Small intestine (tissue), 16 donors: Measurements from ENCODE around the gene BEX3. TPM values are rescaled to one million over a fixed set of nuclear protein-coding genes. Genes with fewer than 3 reads are reported as not detected.
A peak's percentile ranks its signal among the peaks of the same experiment; 100 is the strongest.

Experiments used
- DNase-seq, 2 donors: peaks; one replicate each; pipeline versions ENCODE4 v3.0.0 to v3.0.0-alpha.2; 2013
- FAIRE-seq: peaks from 2 replicates; lab custom pipeline; 2012; peaks lifted over from hg19 to GRCh38; lab: Jason Lieb, UNC
- H3K27ac ChIP-seq, 3 donors: one replicate each; pipeline ENCODE4 v1.5.1; 2013; ENCODE audit warnings: low read length in 2 of 3, mild to moderate bottlenecking in 2 of 3, control low read depth in 1 of 3, inconsistent platforms in 1 of 3, low read depth in 1 of 3, moderate library complexity in 1 of 3
- H3K27me3 ChIP-seq, 3 donors: one replicate each; pipeline ENCODE4 v1.6.1; 2013; ENCODE audit warnings: low read length in 3 of 3, inconsistent platforms in 1 of 3; ENCODE audit not compliant: control insufficient read depth in 3 of 3, insufficient read depth in 3 of 3
- H3K36me3 ChIP-seq, 3 donors: one replicate each; pipeline ENCODE4 v1.6.1; 2013; ENCODE audit warnings: low read length in 3 of 3, inconsistent platforms in 1 of 3, low read depth in 1 of 3, mild to moderate bottlenecking in 1 of 3, moderate library complexity in 1 of 3; ENCODE audit not compliant: control insufficient read depth in 3 of 3, insufficient read depth in 2 of 3
- H3K4me1 ChIP-seq, 3 donors: one replicate each; pipeline ENCODE4 v1.6.1; 2013; ENCODE audit warnings: low read length in 2 of 3, inconsistent platforms in 1 of 3, low read depth in 1 of 3, mild to moderate bottlenecking in 1 of 3, moderate library complexity in 1 of 3; ENCODE audit not compliant: control insufficient read depth in 3 of 3, insufficient read depth in 2 of 3
- H3K4me3 ChIP-seq, 3 donors: one replicate each; pipeline ENCODE4 v1.5.1; 2013; ENCODE audit warnings: low read length in 3 of 3, control low read depth in 1 of 3, inconsistent platforms in 1 of 3, low read depth in 1 of 3, mild to moderate bottlenecking in 1 of 3, moderate library complexity in 1 of 3
- H3K9me3 ChIP-seq, 2 donors: one replicate each; pipeline ENCODE4 v1.6.1; 2013; ENCODE audit warnings: low read depth in 1 of 2, low read length in 1 of 2; ENCODE audit not compliant: control insufficient read depth in 2 of 2, insufficient read depth in 1 of 2
- WGBS, 3 donors: extraction: QIAGEN DNeasy Blood & Tissue Kit; methylation state at CpG; one replicate each; pipeline ENCODE4 v1.1.7; 2013; 5-methylcytosine and 5-hydroxymethylcytosine counted together
- long read RNA-seq, 10 donors: transcript quantifications; one replicate each; lab custom pipeline, GENCODE V29; 2026
- polyA plus RNA-seq, 4 donors: library from polyadenylated mRNA; stranded (reverse) in 3 of 4; unstranded in 1 of 4; fragments of 200-250 nt in 3 of 4; fragments of 120-200 nt in 1 of 4; gene quantifications; one replicate each; pipeline versions ENCODE4 v1.2.1 to v1.2.3, GENCODE V29; 2013
- donor health status: healthy with polysubstance abuse.
- donor health status: control.
- donor health status: control.
- donor health status: Bipolar disorder and iron deficiency.
- donor health status: healthy.

Gene BEX3
- polyA plus RNA-seq = 100 to 1,000 TPM in 1 of 4 donors, 10 to 100 TPM in 2, 1 to 10 TPM in 1; 8.1 to 154 (median 51.3) TPM
- long read RNA-seq, donor 1, transcript BEX3-204 (3 exons, 913 nt) = minor isoform, 51 of 328 reads
- long read RNA-seq, donor 1, transcript BEX3-202 (2 exons, 753 nt) = minor isoform, 17 of 328 reads
- long read RNA-seq, donor 1, transcript BEX3-201 (3 exons, 921 nt) = major isoform, 183 of 328 reads
- long read RNA-seq, donor 1, partial matches to known transcripts = 64 of 328 reads
- long read RNA-seq, donor 1, other reads (novel, unspliced or antisense) = 11 of 328 reads
- long read RNA-seq, donor 2, transcript BEX3-201 (3 exons, 921 nt) = major isoform, 33 of 53 reads
- long read RNA-seq, donor 2, transcript BEX3-204 (3 exons, 913 nt) = minor isoform, 10 of 53 reads
- long read RNA-seq, donor 2, partial matches to known transcripts = 0 of 53 reads
- long read RNA-seq, donor 2, other reads (novel, unspliced or antisense) = 7 of 53 reads
- long read RNA-seq, donor 3, transcript BEX3-202 (2 exons, 753 nt) = minor isoform, 9 of 143 reads
- long read RNA-seq, donor 3, transcript BEX3-204 (3 exons, 913 nt) = minor isoform, 23 of 143 reads
- long read RNA-seq, donor 3, transcript BEX3-201 (3 exons, 921 nt) = major isoform, 103 of 143 reads
- long read RNA-seq, donor 3, partial matches to known transcripts = 0 of 143 reads
- long read RNA-seq, donor 3, other reads (novel, unspliced or antisense) = 8 of 143 reads
- long read RNA-seq, donor 4, transcript BEX3-201 (3 exons, 921 nt) = major isoform, 8 of 8 reads
- long read RNA-seq, donor 4, partial matches to known transcripts = 0 of 8 reads
- long read RNA-seq, donor 4, other reads (novel, unspliced or antisense) = 0 of 8 reads
- long read RNA-seq, donor 5, transcript BEX3-201 (3 exons, 921 nt) = major isoform, 31 of 38 reads
- long read RNA-seq, donor 5, partial matches to known transcripts = 0 of 38 reads
- long read RNA-seq, donor 5, other reads (novel, unspliced or antisense) = 0 of 38 reads
- long read RNA-seq, donor 6, transcript BEX3-204 (3 exons, 913 nt) = minor isoform, 18 of 98 reads
- long read RNA-seq, donor 6, transcript BEX3-202 (2 exons, 753 nt) = minor isoform, 8 of 98 reads
- long read RNA-seq, donor 6, transcript BEX3-201 (3 exons, 921 nt) = major isoform, 67 of 98 reads
- long read RNA-seq, donor 6, partial matches to known transcripts = 0 of 98 reads
- long read RNA-seq, donor 6, other reads (novel, unspliced or antisense) = 5 of 98 reads
- long read RNA-seq, donor 7, transcript BEX3-204 (3 exons, 913 nt) = minor isoform, 47 of 400 reads
- long read RNA-seq, donor 7, transcript BEX3-202 (2 exons, 753 nt) = minor isoform, 22 of 400 reads
- long read RNA-seq, donor 7, transcript BEX3-201 (3 exons, 921 nt) = major isoform, 248 of 400 reads
- long read RNA-seq, donor 7, partial matches to known transcripts = 58 of 400 reads
- long read RNA-seq, donor 7, other reads (novel, unspliced or antisense) = 25 of 400 reads
- long read RNA-seq, donor 8, transcript BEX3-201 (3 exons, 921 nt) = major isoform, 18 of 19 reads
- long read RNA-seq, donor 8, partial matches to known transcripts = 0 of 19 reads
- long read RNA-seq, donor 8, other reads (novel, unspliced or antisense) = 0 of 19 reads
- long read RNA-seq, donor 9, transcript BEX3-201 (3 exons, 921 nt) = major isoform, 25 of 33 reads
- long read RNA-seq, donor 9, transcript BEX3-204 (3 exons, 913 nt) = minor isoform, 7 of 33 reads
- long read RNA-seq, donor 9, partial matches to known transcripts = 0 of 33 reads
- long read RNA-seq, donor 9, other reads (novel, unspliced or antisense) = 0 of 33 reads
- long read RNA-seq, donor 10, transcript BEX3-204 (3 exons, 913 nt) = minor isoform, 40 of 239 reads
- long read RNA-seq, donor 10, transcript BEX3-202 (2 exons, 753 nt) = minor isoform, 7 of 239 reads
- long read RNA-seq, donor 10, transcript BEX3-201 (3 exons, 921 nt) = major isoform, 172 of 239 reads
- long read RNA-seq, donor 10, partial matches to known transcripts = 8 of 239 reads
- long read RNA-seq, donor 10, other reads (novel, unspliced or antisense) = 12 of 239 reads

GRCh38 chrX:103376118-103376978 lies at the start of gene BEX3:
Gene BEX3 (plus strand): TSS chrX:103376538. CDS start chrX:103377522, 984 bp downstream.
- Histone ChIP-seq H3K27ac (peak within 1 kb of the TSS in 2 of 3 donors; percentile 70 to 94), H3K4me1 (no peaks in the 10 kb centered on the region), H3K4me3 (peak within 1 kb of the TSS; percentile 50 to 85 (median 59)), H3K36me3 (no peaks in the 10 kb centered on the region), H3K27me3 (no peaks in the 10 kb centered on the region), H3K9me3 (no peaks in the 10 kb centered on the region)
- WGBS, 3 donors = 4 to 36% (median 11%) methylated on average over 18 to 58 of the region's 62 CpGs
- DNase-seq (peak; percentile 8 to 67), FAIRE-seq (no peak)

GRCh38 chrX:103329991-103330390 lies 46.3 kb upstream of the BEX3 start, which contains the start of gene TCEAL7:
Gene TCEAL7 (plus strand): TSS chrX:103330239. CDS start chrX:103331404, 1,165 bp downstream.
- no peaks in the 10 kb centered on the region for H3K36me3 ChIP-seq
- peak within 1 kb of the TSS in 2 of 3 donors; percentile 58 to 63 for H3K27ac ChIP-seq
- FAIRE-seq (no peak), DNase-seq (peak in 1 of 2 donors; percentile 20)
- peak within 1 kb of the TSS in 1 of 3 donors; percentile 40 for H3K4me3 ChIP-seq
- H3K9me3 ChIP-seq = no peaks in the 10 kb centered on the region
- H3K27me3 ChIP-seq = peaks cover 0 to 4% (median 0%) of the 10 kb centered on the region in 3 donors
- WGBS, 3 donors = 36 to 69% (median 60%) methylated on average over 7 to 11 of the region's 11 CpGs
- no peaks in the 10 kb centered on the region for H3K4me1 ChIP-seq

GRCh38 chrX:103330681-103331288 lies 45.6 kb upstream of the BEX3 start:
- H3K4me3 ChIP-seq = peak overlapping the region in 1 of 3 donors; percentile 40
- H3K4me1 ChIP-seq = no peaks in the 10 kb centered on the region
- no peaks in the 10 kb centered on the region for H3K36me3 ChIP-seq
- DNase-seq = peak in 1 of 2 donors; percentile 4
- FAIRE-seq = no peak
- H3K27me3 ChIP-seq = peaks cover 0 to 4% (median 0%) of the 10 kb centered on the region in 3 donors
- H3K9me3 ChIP-seq = no peaks in the 10 kb centered on the region
- WGBS, 3 donors = 38 to 65% (median 59%) methylated on average over 20 to 21 of the region's 21 CpGs
- peak overlapping the region in 1 of 3 donors; percentile 63 for H3K27ac ChIP-seq

GRCh38 chrX:103338663-103339062 lies 37.7 kb upstream of the BEX3 start:
- H3K4me1 ChIP-seq = no peaks in the 10 kb centered on the region
- DNase-seq = no peak
- H3K27ac ChIP-seq = no peak overlapping the region
- no peak overlapping the region for H3K4me3 ChIP-seq
- H3K36me3 ChIP-seq = no peaks in the 10 kb centered on the region
- FAIRE-seq = no peak
- no peaks in the 10 kb centered on the region for H3K9me3 ChIP-seq
- H3K27me3 ChIP-seq = no peaks in the 10 kb centered on the region
- WGBS, 3 donors = 37 to 78% (median 77%) methylated on average over 3 of the region's 3 CpGs

- peak; percentile 25 to 55 for DNase-seq
- FAIRE-seq = no peak
- no peaks in the 10 kb centered on the region for H3K4me1 ChIP-seq
- no peak overlapping the region for H3K27ac ChIP-seq
- no peak overlapping the region for H3K4me3 ChIP-seq
- no peaks in the 10 kb centered on the region for H3K36me3 ChIP-seq
- no peaks in the 10 kb centered on the region for H3K9me3 ChIP-seq
- 1 to 25% (median 6%) methylated on average over 2 of the region's 2 CpGs for WGBS, 3 donors
- H3K27me3 ChIP-seq = peaks cover 0 to 3% (median 0%) of the 10 kb centered on the region in 3 donors
Measured at GRCh38 chrX:103343105-103343504, 33.2 kb upstream of the BEX3 start.

GRCh38 chrX:103344606-103345005 lies 31.7 kb upstream of the BEX3 start:
- no peak for FAIRE-seq
- 51 to 79% (median 78%) methylated on average over 2 of the region's 2 CpGs for WGBS, 3 donors
- no peaks in the 10 kb centered on the region for H3K9me3 ChIP-seq
- no peak overlapping the region for H3K4me3 ChIP-seq
- H3K27me3 ChIP-seq = peaks cover 0 to 5% (median 0%) of the 10 kb centered on the region in 3 donors
- H3K4me1 ChIP-seq = no peaks in the 10 kb centered on the region
- no peaks in the 10 kb centered on the region for H3K36me3 ChIP-seq
- H3K27ac ChIP-seq = no peak overlapping the region
- DNase-seq = no peak
